ENCODE results near the gene CHST5.

- TF ChIP-seq EZH2 (IDR thresholded peaks at IDR 0.05; ENCODE audit: borderline replicate concordance, low read depth, low read length, severe bottlenecking) (no peak), CTCF (IDR thresholded peaks at IDR 0.05; ENCODE audit: borderline replicate concordance, extremely low read depth, low read length, poor library complexity, severe bottlenecking) (no peak)
These were observed 17.0 kb upstream of the CHST5 start for GRCh38 chr16:75552951-75553350.
